Mesendoderm (in vitro differentiated cells): Measurements from ENCODE around the gene DPM2.

Experiments used
- DNase-seq: peaks from one replicate; pipeline ENCODE4 v3.0.0; 2013
- H2AK5ac ChIP-seq: 2 replicates; pipeline ENCODE4 v1.6.1; 2013; ENCODE audit warnings: low read length, inconsistent platforms
- H2BK120ac ChIP-seq: 2 replicates; pipeline ENCODE4 v1.6.1; 2013; ENCODE audit warnings: low read depth, mild to moderate bottlenecking, low read length, moderate library complexity, mixed read lengths
- H2BK15ac ChIP-seq: replicated peaks from 2 replicates; pipeline ENCODE4 v1.6.1; 2013; ENCODE audit warnings: low read depth, mild to moderate bottlenecking, moderate library complexity
- H2BK5ac ChIP-seq: 2 replicates; pipeline ENCODE4 v1.6.1; 2013; ENCODE audit warnings: low read length, inconsistent platforms
- H3K18ac ChIP-seq: 2 replicates; pipeline ENCODE4 v1.6.1; 2013; ENCODE audit warnings: mild to moderate bottlenecking, low read length, mixed read lengths
- H3K23ac ChIP-seq: one replicate; pipeline ENCODE4 v1.6.1; 2013; ENCODE audit warnings: low read length
- H3K27ac ChIP-seq: 2 replicates; pipeline ENCODE4 v1.5.1; 2013; ENCODE audit warnings: low read depth, mild to moderate bottlenecking, inconsistent platforms, low read length, moderate library complexity
- H3K27me3 ChIP-seq: 2 replicates; pipeline ENCODE4 v1.6.1; 2013; ENCODE audit warnings: low read length, control low read depth, mild to moderate bottlenecking, inconsistent platforms; ENCODE audit not compliant: insufficient read depth, poor library complexity
- H3K36me3 ChIP-seq: 2 replicates; pipeline ENCODE4 v1.6.1; 2013; ENCODE audit warnings: low read length, inconsistent platforms; ENCODE audit not compliant: control insufficient read depth, insufficient read depth
- H3K4ac ChIP-seq: one replicate; pipeline ENCODE4 v1.6.1; 2013; ENCODE audit warnings: low read depth, mild to moderate bottlenecking, low read length, moderate library complexity
- H3K4me1 ChIP-seq: 2 replicates; pipeline ENCODE4 v1.6.1; 2013; ENCODE audit warnings: low read depth, low read length, inconsistent platforms; ENCODE audit not compliant: control insufficient read depth
- H3K4me2 ChIP-seq: 2 replicates; pipeline ENCODE4 v1.6.1; 2013; ENCODE audit warnings: low read length
- H3K4me3 ChIP-seq: 2 replicates; pipeline ENCODE4 v1.5.1; 2013; ENCODE audit warnings: mild to moderate bottlenecking, low read length
- H3K56ac ChIP-seq: one replicate; pipeline ENCODE4 v1.6.1; 2013; ENCODE audit warnings: low read length
- H3K79me1 ChIP-seq: 2 replicates; pipeline ENCODE4 v1.6.1; 2013; ENCODE audit warnings: low read length, inconsistent platforms
- H3K79me2 ChIP-seq: 2 replicates; pipeline ENCODE4 v1.6.1; 2013; ENCODE audit warnings: mild to moderate bottlenecking, low read length; ENCODE audit not compliant: control insufficient read depth, insufficient read depth
- H3K9ac ChIP-seq: 2 replicates; pipeline ENCODE4 v1.6.1; 2013; ENCODE audit warnings: low read length, inconsistent platforms
- H4K5ac ChIP-seq: one replicate; pipeline ENCODE4 v1.6.1; 2013; ENCODE audit warnings: low read length
- H4K8ac ChIP-seq: one replicate; pipeline ENCODE4 v1.6.1; 2013; ENCODE audit warnings: low read depth, mild to moderate bottlenecking, control low read depth, low read length, moderate library complexity
- WGBS: extraction: QIAGEN DNeasy Blood & Tissue Kit; methylation state at CpG from one replicate; pipeline ENCODE4 v1.1.7; 2013; ENCODE audit warnings: low lambda C conversion rate, missing lambda C conversion rate; ENCODE audit not compliant: insufficient coverage; ENCODE audit errors: extremely low coverage; 5-methylcytosine and 5-hydroxymethylcytosine counted together

Gene DPM2

DNA sequence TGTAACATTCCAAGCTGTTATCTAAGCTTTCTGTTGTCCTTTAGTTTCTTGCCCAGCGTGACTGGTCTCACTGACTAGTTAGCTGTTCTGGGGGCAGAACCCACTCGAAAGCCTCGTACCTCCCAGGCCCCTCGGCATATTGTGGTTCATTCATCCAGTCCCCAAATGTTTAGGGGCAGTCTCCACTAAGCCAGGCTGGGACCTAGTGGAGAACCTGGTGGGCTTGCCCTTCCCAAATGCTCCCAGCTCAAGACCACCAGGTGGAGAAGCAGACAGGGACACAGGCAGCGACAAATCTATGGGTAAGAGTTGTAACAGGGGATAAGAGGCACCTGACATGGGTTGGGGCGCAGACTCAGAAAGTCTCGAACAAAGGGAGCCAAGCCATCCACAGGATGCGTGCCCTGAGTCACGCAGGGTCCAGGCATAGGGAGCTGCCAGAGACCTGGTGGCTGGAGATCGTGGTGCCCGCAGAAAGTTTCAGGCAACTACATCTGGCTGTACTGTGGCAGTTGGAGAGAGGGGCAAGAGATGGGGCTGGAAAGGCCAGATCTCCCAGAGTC lies 44.0 kb upstream of the DPM2 start:
- Histone ChIP-seq H3K4me3 (no peak overlapping the region), H4K5ac (no peak overlapping the region), H4K8ac (peak overlapping the region; percentile 17), H2BK5ac (peak overlapping the region; percentile 36), H3K79me1 (peaks cover 16% of the 10 kb centered on the region), H3K56ac (peak overlapping the region; percentile 83), H3K4ac (peak overlapping the region; percentile 82), H3K18ac (peak overlapping the region; percentile 44), H3K79me2 (peaks cover 30% of the 10 kb centered on the region), H2BK15ac (no peak overlapping the region), H3K27me3 (no peaks in the 10 kb centered on the region), H3K36me3 (no peaks in the 10 kb centered on the region), H3K4me1 (peaks cover 8% of the 10 kb centered on the region), H3K9ac (peak overlapping the region; percentile 71), H3K4me2 (peak overlapping the region; percentile 56), H3K27ac (peak overlapping the region; percentile 96), H3K23ac (no peak overlapping the region), H2BK120ac (no peak overlapping the region), H2AK5ac (peak overlapping the region; percentile 29)
- DNase-seq = no peak
- WGBS = no CpG with 5 or more reads among the region's 11 CpGs

DNA sequence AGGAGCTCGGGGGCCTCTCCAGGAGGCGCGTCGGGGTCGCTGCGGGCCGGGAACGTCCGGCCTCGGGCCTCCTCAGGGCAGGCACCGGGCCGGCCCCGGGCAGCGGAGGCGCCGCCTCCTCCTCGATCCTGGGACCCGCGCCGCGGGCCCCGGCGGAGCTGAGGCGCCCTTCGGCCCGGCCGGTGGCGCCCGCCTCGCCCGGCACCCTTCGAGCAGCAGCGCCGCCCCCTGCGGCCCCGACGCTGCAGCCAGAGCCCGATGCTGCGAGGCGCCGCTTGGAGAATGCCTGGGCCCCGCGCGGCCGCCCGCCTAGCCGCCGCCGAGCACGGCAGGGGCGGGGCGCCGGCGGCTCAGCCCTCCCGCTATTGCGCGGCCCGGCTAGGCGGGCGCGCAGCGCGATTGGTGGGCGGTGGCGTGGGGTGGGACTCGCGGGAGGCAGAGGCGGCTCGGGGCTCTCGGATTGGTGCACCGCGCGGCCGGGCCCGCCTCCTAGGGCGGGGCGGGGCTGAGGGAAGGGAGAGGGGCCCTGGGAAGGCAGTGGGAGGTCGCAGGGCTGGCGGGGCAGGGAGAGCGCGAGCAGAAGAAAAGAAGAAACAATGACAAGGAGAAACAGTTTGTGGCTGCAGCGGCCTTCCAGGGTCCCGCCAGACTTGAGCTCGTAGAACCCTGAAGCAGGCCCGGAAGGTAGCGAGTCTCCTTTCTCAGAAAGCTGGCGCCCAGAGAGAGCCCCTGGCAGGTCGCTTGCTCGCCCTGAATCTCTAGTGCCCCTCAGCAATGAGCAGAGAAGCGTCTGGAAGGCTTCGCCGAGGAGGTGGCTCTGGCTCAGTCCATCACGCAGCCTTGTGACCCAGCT lies 43.3 kb upstream of the DPM2 start, which contains the start of gene EEIG1:
Gene EEIG1 (minus strand): TSS at position 284 of the 853 bp plus-strand sequence. CDS start 852 bp downstream, outside the sequence.
- H2BK15ac ChIP-seq = no peak within 1 kb of the TSS
- DNase-seq = peak; percentile 96
- H3K79me1 ChIP-seq = peaks cover 23% of the 10 kb centered on the region
- peak within 1 kb of the TSS; percentile 96 for H3K27ac ChIP-seq
- peak within 1 kb of the TSS; percentile 82 for H3K4ac ChIP-seq
- peak within 1 kb of the TSS; percentile 57 for H3K23ac ChIP-seq
- H3K4me2 ChIP-seq = peak within 1 kb of the TSS; percentile 56
- no peaks in the 10 kb centered on the region for H3K36me3 ChIP-seq
- peaks cover 37% of the 10 kb centered on the region for H3K79me2 ChIP-seq
- H3K18ac ChIP-seq = peak within 1 kb of the TSS; percentile 86
- no peak within 1 kb of the TSS for H4K5ac ChIP-seq
- no peaks in the 10 kb centered on the region for H3K27me3 ChIP-seq
- H3K4me3 ChIP-seq = peak within 1 kb of the TSS; percentile 68
- peak within 1 kb of the TSS; percentile 29 for H2AK5ac ChIP-seq
- H2BK5ac ChIP-seq = peak within 1 kb of the TSS; percentile 36
- H4K8ac ChIP-seq = peak within 1 kb of the TSS; percentile 17
- peaks cover 8% of the 10 kb centered on the region for H3K4me1 ChIP-seq
- H3K9ac ChIP-seq = peak within 1 kb of the TSS; percentile 87
- WGBS = no CpG with 5 or more reads among the region's 93 CpGs
- peak within 1 kb of the TSS; percentile 19 for H2BK120ac ChIP-seq
- H3K56ac ChIP-seq = peak within 1 kb of the TSS; percentile 93

DNA sequence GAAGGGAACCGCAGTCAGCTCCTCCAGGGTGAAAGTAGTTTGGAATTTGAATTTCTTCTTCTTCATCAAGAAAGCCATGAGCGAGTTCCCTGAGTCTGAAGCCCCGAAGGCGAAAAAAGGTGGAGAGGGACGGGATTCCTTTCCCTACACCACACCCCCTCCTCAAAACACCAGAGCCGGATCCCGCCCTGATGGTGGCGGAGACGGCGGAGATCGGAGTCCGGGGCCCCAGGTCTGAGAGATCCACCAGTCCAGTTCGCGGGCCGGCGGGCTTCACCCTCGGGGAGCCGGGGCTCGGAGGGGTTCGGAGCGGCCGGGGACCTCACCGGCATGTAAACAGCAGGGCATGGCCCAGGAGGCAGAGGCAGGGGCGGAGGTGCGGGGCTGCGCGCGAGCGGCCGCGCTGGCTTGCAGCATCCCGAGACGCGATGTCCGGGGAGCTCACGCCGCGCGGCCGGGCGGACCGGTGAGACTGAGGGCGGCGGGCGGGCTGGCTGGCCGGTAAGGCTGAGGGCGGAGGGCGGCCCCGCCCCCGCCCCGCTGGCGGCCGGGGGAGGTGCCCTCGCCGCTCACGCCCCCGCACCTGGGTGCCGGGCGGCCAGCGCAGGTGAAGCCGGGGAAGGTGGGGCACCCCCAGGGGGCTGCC lies 42.5 kb upstream of the DPM2 start:
- Histone ChIP-seq H3K36me3 (no peaks in the 10 kb centered on the region), H3K4me3 (peak overlapping the region; percentile 68), H3K27ac (peak overlapping the region; percentile 85), H2AK5ac (no peak overlapping the region), H2BK5ac (no peak overlapping the region), H3K27me3 (no peaks in the 10 kb centered on the region), H4K5ac (no peak overlapping the region), H4K8ac (no peak overlapping the region), H3K4ac (peak overlapping the region; percentile 75), H3K4me1 (peaks cover 8% of the 10 kb centered on the region), H3K18ac (peak overlapping the region; percentile 86), H3K56ac (peak overlapping the region; percentile 93), H3K79me2 (peaks cover 44% of the 10 kb centered on the region), H2BK15ac (no peak overlapping the region), H3K79me1 (peaks cover 27% of the 10 kb centered on the region), H2BK120ac (peak overlapping the region; percentile 19), H3K9ac (peak overlapping the region; percentile 87), H3K4me2 (peak overlapping the region; percentile 29), H3K23ac (peak overlapping the region; percentile 57)
- WGBS = no CpG with 5 or more reads among the region's 61 CpGs
- peak; percentile 71 for DNase-seq

DNA sequence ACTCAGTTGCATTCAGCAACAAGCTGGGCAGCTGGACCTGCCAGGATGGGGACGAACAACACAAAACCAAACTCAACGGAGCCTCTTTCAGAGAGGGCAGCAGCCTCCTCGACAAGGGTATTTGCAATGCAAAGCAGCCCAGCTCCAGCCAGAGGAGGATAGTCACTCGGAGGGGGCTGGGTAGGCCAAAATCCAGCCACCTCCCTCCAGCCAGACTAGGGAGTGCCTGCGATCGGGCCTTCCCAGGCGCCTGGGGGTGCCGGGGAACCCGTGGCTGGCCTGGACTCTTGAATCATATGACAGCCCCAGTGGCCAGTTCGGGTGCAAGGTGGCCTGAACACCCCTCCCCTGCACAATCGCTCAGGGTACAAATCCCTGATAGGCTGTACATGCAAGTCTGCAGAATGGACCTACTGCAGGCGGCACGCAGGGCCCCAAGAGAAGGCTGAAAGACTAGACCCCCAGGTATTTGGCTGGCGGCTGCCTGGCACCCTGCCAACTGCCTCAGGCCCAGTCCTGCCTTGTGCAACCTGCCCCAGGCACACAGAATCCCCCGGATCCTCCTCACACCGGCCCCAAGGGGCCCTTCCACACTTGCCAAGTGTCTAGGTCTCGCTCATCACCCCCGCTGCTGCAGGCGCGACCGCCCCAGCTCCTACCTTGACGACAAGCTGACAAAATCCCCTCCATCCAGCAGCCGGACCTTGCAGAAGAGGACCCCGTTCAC lies 41.8 kb upstream of the DPM2 start:
- Histone ChIP-seq H4K5ac (no peak overlapping the region), H2AK5ac (no peak overlapping the region), H3K4me2 (peak overlapping the region; percentile 17), H4K8ac (no peak overlapping the region), H2BK120ac (no peak overlapping the region), H3K56ac (peak overlapping the region; percentile 93), H3K79me2 (peaks cover 50% of the 10 kb centered on the region), H3K4ac (no peak overlapping the region), H2BK5ac (no peak overlapping the region), H3K27me3 (no peaks in the 10 kb centered on the region), H3K36me3 (no peaks in the 10 kb centered on the region), H3K27ac (peak overlapping the region; percentile 46), H3K23ac (no peak overlapping the region), H2BK15ac (no peak overlapping the region), H3K79me1 (peaks cover 29% of the 10 kb centered on the region), H3K9ac (peak overlapping the region; percentile 87), H3K4me1 (peaks cover 8% of the 10 kb centered on the region), H3K18ac (no peak overlapping the region), H3K4me3 (peak overlapping the region; percentile 68)
- no CpG with 5 or more reads among the region's 24 CpGs for WGBS
- DNase-seq = peak; percentile 83

DNA sequence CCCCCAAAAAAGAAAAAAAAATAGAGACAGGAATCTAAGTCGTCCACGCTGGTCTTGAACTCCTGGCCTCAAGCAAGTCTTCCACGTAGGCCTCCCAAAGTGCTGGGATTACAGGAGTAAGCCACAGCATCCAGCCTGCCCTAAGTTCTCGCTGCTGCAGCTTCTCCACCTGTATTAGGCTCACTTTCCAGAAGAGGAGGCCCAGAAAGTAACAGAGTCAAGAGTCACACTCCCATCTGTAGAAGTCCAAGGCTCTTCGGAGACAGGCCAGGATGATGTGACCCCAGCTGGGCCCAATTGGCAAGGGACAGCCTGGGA lies 41.3 kb upstream of the DPM2 start:
- WGBS = no CpG with 5 or more reads among the region's 5 CpGs
- peak overlapping the region; percentile 93 for H3K56ac ChIP-seq
- H3K4me3 ChIP-seq = peak overlapping the region; percentile 68
- H3K36me3 ChIP-seq = no peaks in the 10 kb centered on the region
- H2BK15ac ChIP-seq = no peak overlapping the region
- H2BK5ac ChIP-seq = no peak overlapping the region
- no peak overlapping the region for H3K18ac ChIP-seq
- H3K79me1 ChIP-seq = peaks cover 29% of the 10 kb centered on the region
- H3K79me2 ChIP-seq = peaks cover 56% of the 10 kb centered on the region
- peaks cover 8% of the 10 kb centered on the region for H3K4me1 ChIP-seq
- H4K5ac ChIP-seq = no peak overlapping the region
- no peak overlapping the region for H4K8ac ChIP-seq
- H3K9ac ChIP-seq = peak overlapping the region; percentile 87
- H3K27ac ChIP-seq = peak overlapping the region; percentile 29
- peak overlapping the region; percentile 59 for H3K23ac ChIP-seq
- no peak overlapping the region for H2BK120ac ChIP-seq
- DNase-seq = no peak
- no peak overlapping the region for H3K4ac ChIP-seq
- H2AK5ac ChIP-seq = no peak overlapping the region
- H3K4me2 ChIP-seq = peak overlapping the region; percentile 17
- no peaks in the 10 kb centered on the region for H3K27me3 ChIP-seq
